Measurements from ENCODE around the gene TMTC1.

GRCh38 chr12:29591140-29592020, 192.4 kb downstream of the TMTC1 start:
- TF ChIP-seq CTCF (IDR thresholded peaks at IDR 0.05) (peak in 10 of 12 donors; percentile 10 to 55 (median 34)), POLR2A (IDR thresholded peaks at IDR 0.05) (no peak)

Measured in heart left ventricle (tissue), 13 donors.